A673 (cell line): ENCODE results near the gene GGT1.
"Not testable (repeated sequence)": the region's sequence is repeated elsewhere in the genome, so short reads cannot be mapped to it uniquely, and the experiment has no call there.

Experiments
- CTCF ChIP-seq: fragments of 300-800, 200-600 bp; sonication (generic); conservative IDR thresholded peaks from 2 replicates; pipeline ENCODE4 v1.5.1; 2017; ENCODE audit warnings: low read depth, mild to moderate bottlenecking, antibody characterized with exemption, low read length, moderate library complexity, mixed read lengths
- EZH2 ChIP-seq: fragments of 200-600 bp; sonication (generic); IDR thresholded peaks from 2 replicates; pipeline ENCODE4 v1.6.1; 2017; ENCODE audit warnings: borderline replicate concordance, low read depth, mild to moderate bottlenecking, mixed read lengths, antibody characterized with exemption, low read length; ENCODE audit not compliant: poor library complexity, severe bottlenecking

GRCh38 chr22:24606340-24606739, 3.3 kb downstream of the GGT1 start:
- not testable (repeated sequence) for TF ChIP-seq CTCF, EZH2
